Osteocyte (in vitro differentiated cells): ENCODE results near the gene SEPTIN2. TPM values are rescaled to one million over a fixed set of nuclear protein-coding genes. Genes with fewer than 3 reads are reported as not detected.

ENCODE experiments used
- DNase-seq: peaks from one replicate; pipeline ENCODE4 v3.0.0; 2021; ENCODE audit warnings: mixed read lengths; ENCODE audit not compliant: unreplicated experiment; ENCODE audit errors: extremely low spot score
- H3K27ac Mint-ChIP-seq: one replicate; pipeline ENCODE4 v1.8.0; 2021; ENCODE audit warnings: mild to moderate bottlenecking, mixed read lengths; ENCODE audit not compliant: unreplicated experiment
- H3K27me3 Mint-ChIP-seq: one replicate; pipeline ENCODE4 v1.8.0; 2021; ENCODE audit warnings: mixed read lengths; ENCODE audit not compliant: unreplicated experiment
- H3K36me3 Mint-ChIP-seq: one replicate; pipeline ENCODE4 v1.8.0; 2021; ENCODE audit warnings: mixed read lengths; ENCODE audit not compliant: unreplicated experiment
- H3K4me1 Mint-ChIP-seq: one replicate; pipeline ENCODE4 v1.8.0; 2021; ENCODE audit warnings: mixed read lengths; ENCODE audit not compliant: unreplicated experiment
- H3K4me3 Mint-ChIP-seq: one replicate; pipeline ENCODE4 v1.8.0; 2021; ENCODE audit warnings: mild to moderate bottlenecking, moderate library complexity, mixed read lengths; ENCODE audit not compliant: unreplicated experiment
- H3K9me3 Mint-ChIP-seq: one replicate; pipeline ENCODE4 v1.8.0; 2021; ENCODE audit warnings: mixed read lengths; ENCODE audit not compliant: unreplicated experiment
- total RNA-seq: library from RNA; stranded (reverse); gene quantifications from 2 replicates; pipeline ENCODE4 v1.2.1, GENCODE V29; 2021
- TF ChIP-seq, protein P1 (sequence below): fragments of 200-600 bp; sonication (generic); IDR thresholded peaks from 2 replicates; pipeline ENCODE4 v1.5.0; 2021; ENCODE audit warnings: antibody characterized with exemption, mild to moderate bottlenecking, moderate library complexity

Gene SEPTIN2
- total RNA-seq, 1 donor from 2014 or later, result 547 TPM

DNA sequence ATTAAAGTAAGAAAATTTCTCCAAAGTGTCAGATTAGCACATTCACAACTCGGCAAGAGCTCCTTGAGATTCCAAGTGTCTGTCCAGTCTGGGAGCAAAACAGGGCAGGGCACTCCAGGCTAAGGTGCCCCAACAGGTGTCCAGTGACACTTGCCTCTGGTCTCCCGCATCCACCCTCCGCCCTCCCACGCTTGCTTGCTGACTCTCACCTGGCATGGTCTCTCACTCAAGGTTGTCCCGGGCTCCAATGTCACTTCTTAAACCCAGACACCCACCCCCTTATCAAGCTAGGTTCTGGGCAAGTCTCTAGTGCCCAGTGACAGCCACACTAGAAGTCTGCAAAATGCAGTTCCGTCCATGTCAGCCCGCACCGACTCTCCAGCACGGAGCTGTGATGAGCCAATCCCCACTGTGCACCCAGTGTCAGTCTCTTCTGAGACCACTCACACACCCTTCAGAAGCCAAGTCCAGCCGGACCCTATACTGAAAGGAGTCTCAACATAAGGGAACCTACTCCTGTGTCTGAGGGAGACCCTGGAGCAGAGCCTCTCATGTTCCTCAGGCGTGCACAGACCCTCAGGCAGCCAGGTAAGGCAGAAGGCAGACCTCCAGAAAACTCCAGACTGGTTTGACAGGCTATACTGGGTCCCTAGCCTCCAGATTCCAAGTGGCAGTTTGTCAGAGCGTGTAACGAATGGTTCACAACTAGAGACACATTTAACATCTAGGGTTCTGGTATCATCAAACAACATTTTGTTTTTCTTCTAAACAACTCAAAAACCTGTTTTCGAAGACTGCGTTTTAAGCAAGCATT is 45.8 kb upstream of the SEPTIN2 start:
- DNase-seq, result peak; percentile 77
- Mint-ChIP-seq H3K27ac (peak overlapping the region; percentile 25), H3K27me3 (no peaks in the 10 kb centered on the region), H3K9me3 (no peaks in the 10 kb centered on the region), H3K4me3 (peak overlapping the region; percentile 90), H3K36me3 (peaks cover 22% of the 10 kb centered on the region), H3K4me1 (peaks cover 43% of the 10 kb centered on the region)
- TF ChIP-seq, protein P1, sequence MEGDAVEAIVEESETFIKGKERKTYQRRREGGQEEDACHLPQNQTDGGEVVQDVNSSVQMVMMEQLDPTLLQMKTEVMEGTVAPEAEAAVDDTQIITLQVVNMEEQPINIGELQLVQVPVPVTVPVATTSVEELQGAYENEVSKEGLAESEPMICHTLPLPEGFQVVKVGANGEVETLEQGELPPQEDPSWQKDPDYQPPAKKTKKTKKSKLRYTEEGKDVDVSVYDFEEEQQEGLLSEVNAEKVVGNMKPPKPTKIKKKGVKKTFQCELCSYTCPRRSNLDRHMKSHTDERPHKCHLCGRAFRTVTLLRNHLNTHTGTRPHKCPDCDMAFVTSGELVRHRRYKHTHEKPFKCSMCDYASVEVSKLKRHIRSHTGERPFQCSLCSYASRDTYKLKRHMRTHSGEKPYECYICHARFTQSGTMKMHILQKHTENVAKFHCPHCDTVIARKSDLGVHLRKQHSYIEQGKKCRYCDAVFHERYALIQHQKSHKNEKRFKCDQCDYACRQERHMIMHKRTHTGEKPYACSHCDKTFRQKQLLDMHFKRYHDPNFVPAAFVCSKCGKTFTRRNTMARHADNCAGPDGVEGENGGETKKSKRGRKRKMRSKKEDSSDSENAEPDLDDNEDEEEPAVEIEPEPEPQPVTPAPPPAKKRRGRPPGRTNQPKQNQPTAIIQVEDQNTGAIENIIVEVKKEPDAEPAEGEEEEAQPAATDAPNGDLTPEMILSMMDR, result no peak

DNA sequence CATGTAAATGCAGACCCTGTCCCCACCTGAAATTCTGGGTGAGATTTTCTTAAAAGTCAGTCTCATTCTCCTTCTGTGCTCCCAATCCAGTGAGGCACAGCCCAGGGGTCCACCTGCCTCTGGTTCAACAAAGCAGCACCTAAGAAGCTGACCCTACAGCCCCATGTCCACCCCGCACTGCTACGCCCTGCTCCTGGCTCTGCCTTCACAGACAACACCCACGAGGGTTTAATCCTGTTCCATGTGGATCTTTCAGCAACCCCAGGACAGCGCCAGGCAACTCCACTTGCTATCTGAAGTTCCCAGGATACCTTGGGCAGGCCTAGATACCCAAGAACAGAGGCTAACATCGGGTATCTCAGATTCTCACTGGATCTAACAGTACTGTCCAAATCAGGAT is 45.2 kb upstream of the SEPTIN2 start:
- DNase-seq, result peak; percentile 51
- Mint-ChIP-seq H3K9me3 (peaks cover 6% of the 10 kb centered on the region), H3K36me3 (peaks cover 27% of the 10 kb centered on the region), H3K4me1 (peaks cover 43% of the 10 kb centered on the region), H3K27ac (peak overlapping the region; percentile 59), H3K27me3 (no peaks in the 10 kb centered on the region), H3K4me3 (peak overlapping the region; percentile 90)
- TF ChIP-seq, protein P1, result no peak

DNA sequence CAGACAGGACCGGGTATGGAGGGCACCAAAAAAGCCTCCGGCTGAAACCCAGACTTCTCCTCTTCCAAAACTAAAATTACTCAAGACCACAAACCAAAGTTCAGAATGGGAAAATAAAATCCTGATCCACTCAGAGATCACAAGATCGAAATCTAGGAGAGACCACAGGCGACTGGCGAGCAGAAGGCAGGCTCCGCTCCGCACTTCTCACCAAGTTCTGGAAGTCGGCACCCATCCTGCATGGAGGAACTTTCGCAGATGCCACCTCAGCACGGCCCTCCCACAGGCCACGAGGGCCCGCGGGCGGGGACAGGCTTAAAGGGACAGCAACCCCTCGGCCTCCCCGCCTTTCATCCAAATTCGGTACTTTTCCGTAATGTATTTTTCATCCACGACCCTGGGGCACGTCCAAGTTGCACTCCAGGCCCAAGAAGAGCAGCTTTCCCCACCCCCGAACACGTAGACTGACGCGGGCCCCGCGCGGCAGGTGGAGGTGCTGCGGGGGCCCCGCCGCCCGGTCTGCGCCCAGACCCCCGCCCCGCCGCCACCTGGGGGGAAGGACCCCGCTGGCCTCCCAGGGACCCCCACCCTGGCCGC is 43.9 kb upstream of the SEPTIN2 start:
- H3K27me3 Mint-ChIP-seq, result no peaks in the 10 kb centered on the region
- H3K36me3 Mint-ChIP-seq, result peaks cover 20% of the 10 kb centered on the region
- TF ChIP-seq, protein P1, result no peak
- peak overlapping the region; percentile 90 for H3K4me3 Mint-ChIP-seq
- H3K4me1 Mint-ChIP-seq, result peaks cover 43% of the 10 kb centered on the region
- H3K27ac Mint-ChIP-seq, result peak overlapping the region; percentile 93
- peaks cover 11% of the 10 kb centered on the region for H3K9me3 Mint-ChIP-seq
- peak; percentile 90 for DNase-seq

DNA sequence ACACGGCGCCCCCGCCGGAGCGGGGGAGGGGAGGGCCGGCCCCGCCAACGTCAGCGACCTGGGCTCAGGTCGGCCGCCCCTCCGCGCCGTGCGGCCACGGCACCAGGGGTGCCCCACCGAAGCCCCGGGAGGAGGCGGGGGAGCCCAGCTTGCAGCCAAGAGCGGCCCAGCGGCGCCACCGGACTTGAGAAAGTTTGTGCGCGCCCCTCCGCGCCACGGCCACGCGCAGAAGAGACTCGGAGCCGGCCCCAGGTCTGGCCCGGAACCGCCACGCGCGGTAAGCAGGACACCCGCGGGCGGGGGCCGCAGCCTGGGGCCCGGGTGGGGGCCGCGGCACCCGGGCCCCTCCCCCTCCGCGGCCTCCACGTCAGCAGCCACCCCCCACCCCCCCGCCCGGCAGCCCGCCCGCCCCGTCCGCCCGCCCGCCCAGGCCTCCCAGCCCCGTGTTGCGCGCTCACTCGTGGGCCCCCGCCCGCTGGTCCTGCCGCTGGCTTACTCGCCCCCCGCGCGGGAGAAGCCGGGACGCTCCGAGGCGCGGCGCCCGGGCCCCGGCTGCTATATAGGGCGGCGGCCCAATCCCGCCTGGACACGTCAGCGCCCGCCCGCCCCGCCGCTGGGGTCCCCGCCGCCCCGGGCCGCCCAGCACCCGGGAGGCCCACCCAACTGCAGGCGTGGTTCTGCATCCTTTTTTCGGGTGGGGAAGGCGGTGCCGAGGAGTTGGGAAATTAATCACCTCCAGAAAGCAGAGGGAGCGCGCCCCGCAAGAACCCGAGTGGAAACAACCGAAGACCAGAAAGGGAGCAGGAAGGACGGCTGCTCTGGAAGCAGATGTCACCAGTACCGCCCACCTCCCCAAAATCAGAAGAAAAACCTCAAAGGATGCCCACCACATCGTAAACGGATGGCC is 43.2 kb upstream of the SEPTIN2 start:
- peaks cover 11% of the 10 kb centered on the region for H3K9me3 Mint-ChIP-seq
- H3K36me3 Mint-ChIP-seq, result peaks cover 16% of the 10 kb centered on the region
- peak overlapping the region; percentile 70 for H3K4me3 Mint-ChIP-seq
- TF ChIP-seq, protein P1, result no peak
- peak; percentile 88 for DNase-seq
- peaks cover 43% of the 10 kb centered on the region for H3K4me1 Mint-ChIP-seq
- peak overlapping the region; percentile 79 for H3K27ac Mint-ChIP-seq
- no peaks in the 10 kb centered on the region for H3K27me3 Mint-ChIP-seq
